Measurements from ENCODE around the gene TRAK1. TPM values are rescaled to one million over a fixed set of nuclear protein-coding genes. Genes with fewer than 3 reads are reported as not detected.

TRAK1 gene
- total RNA-seq, 1 donor from 2014 or later = 36.1 TPM

DNA sequence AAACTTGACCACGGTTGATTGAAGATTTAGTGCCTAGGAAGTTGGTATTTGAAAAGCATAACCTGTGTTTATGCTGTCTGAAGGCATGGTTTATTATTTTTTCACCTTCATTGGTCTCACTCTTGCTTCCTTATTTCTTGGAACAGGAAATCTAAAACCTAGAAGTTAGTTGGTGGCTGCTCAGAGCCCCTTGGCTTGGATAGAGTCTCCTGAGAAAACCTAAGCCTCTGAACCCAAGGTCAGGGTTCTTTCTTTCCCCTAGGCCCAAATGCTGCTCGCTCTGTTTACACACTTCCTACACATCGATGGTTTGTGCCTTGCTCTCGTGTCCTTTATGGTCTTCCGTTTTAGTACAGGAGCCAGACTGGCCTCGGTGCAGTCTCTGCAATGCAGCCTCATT, 82.2 kb downstream of the TRAK1 start:
- TF ChIP-seq, protein P1, sequence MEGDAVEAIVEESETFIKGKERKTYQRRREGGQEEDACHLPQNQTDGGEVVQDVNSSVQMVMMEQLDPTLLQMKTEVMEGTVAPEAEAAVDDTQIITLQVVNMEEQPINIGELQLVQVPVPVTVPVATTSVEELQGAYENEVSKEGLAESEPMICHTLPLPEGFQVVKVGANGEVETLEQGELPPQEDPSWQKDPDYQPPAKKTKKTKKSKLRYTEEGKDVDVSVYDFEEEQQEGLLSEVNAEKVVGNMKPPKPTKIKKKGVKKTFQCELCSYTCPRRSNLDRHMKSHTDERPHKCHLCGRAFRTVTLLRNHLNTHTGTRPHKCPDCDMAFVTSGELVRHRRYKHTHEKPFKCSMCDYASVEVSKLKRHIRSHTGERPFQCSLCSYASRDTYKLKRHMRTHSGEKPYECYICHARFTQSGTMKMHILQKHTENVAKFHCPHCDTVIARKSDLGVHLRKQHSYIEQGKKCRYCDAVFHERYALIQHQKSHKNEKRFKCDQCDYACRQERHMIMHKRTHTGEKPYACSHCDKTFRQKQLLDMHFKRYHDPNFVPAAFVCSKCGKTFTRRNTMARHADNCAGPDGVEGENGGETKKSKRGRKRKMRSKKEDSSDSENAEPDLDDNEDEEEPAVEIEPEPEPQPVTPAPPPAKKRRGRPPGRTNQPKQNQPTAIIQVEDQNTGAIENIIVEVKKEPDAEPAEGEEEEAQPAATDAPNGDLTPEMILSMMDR (IDR thresholded peaks at IDR 0.05; ENCODE audit: insufficient read depth, low read length, severe bottlenecking) = no peak
- no peak overlapping the region for H3K4me3 ChIP-seq (ENCODE audit: low read depth, low read length)
- FAIRE-seq (no peak), DNase-seq (ENCODE audit: low read depth) (no peak)
- no peaks in the 10 kb centered on the region for H3K27me3 ChIP-seq (ENCODE audit: control insufficient read depth, insufficient read depth, low read length)
- peaks cover 4% of the 10 kb centered on the region for H3K36me3 ChIP-seq (ENCODE audit: control insufficient read depth, insufficient read depth, low read length)

DNA sequence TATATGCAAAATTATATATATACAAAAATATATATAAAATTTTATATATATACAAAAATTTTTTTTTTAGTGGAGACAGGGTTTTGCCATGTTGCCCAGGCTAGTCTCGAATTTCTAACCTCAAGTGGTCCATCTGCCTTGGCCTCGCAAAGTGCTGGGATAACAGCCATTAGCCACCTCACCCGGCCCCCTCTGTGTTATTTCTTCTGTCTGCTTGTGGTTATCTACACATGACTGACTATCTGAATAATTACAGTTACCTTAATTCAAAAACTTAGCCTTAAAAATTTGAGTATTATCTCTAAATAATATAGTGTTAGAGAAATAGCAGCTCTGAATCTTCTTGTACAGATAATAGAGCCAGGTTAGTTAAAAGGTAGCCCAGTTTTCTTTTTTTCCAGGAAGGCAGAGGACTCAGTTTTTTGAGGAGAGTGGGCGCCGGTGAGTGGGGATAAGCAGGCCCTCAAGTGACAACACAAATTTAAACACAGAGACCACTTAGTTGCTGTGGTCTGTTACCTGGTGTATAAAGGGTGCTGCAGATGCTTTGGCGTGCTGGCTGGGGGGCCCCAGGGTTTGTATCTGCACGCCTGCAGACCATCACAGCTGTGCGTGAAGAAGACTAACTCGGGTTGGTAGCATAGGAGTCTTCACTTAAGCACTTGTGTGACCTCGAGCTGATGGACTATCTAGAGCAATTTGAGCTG, 83.7 kb downstream of the TRAK1 start:
- peaks cover 4% of the 10 kb centered on the region for H3K36me3 ChIP-seq (ENCODE audit: control insufficient read depth, insufficient read depth, low read length)
- DNase-seq (ENCODE audit: low read depth) (no peak), FAIRE-seq (no peak)
- H3K27me3 ChIP-seq (ENCODE audit: control insufficient read depth, insufficient read depth, low read length) = no peaks in the 10 kb centered on the region
- H3K4me3 ChIP-seq (ENCODE audit: low read depth, low read length) = no peak overlapping the region
- TF ChIP-seq, protein P1 (IDR thresholded peaks at IDR 0.05; ENCODE audit: insufficient read depth, low read length, severe bottlenecking) = no peak

DNA sequence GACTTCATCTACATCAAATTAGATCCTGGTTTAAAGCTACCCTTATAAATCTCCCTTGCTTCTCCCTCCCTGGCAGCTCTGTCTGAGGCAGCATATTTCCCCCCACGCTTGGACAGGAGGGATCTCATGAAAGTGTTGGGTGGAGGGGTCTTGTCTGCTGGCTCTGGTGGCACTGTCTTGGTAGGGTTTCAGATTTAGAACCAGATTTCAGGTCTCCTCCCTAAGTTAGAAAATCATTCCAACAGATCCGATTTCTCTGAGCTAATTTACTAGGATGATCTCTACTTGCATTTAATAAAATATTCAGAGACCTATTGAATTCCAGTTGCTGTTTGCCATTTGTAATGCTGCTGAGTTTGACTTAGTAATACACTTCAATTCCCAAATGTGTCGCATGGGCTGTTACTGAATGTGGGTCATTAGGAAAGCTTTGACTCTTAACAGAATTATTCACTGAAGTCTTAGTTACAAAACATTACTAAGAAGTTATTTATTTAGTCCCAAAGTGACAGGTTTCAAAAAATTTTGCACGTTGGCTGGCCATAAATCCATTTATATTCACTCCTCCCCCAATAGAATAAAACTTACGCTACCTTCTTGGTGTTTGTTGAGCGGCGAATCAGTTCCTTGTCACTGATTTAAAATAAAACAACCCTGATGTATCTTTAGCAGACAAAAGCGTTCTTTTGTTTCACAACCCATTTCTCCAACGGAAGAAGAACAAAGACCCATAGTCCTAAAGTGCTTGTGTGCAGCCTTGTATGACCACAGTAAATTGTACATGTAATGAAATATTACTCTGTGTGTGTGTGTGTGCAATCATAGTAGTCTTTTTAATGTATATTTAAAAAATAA, 84.5 kb downstream of the TRAK1 start:
- no peaks in the 10 kb centered on the region for H3K27me3 ChIP-seq (ENCODE audit: control insufficient read depth, insufficient read depth, low read length)

DNA sequence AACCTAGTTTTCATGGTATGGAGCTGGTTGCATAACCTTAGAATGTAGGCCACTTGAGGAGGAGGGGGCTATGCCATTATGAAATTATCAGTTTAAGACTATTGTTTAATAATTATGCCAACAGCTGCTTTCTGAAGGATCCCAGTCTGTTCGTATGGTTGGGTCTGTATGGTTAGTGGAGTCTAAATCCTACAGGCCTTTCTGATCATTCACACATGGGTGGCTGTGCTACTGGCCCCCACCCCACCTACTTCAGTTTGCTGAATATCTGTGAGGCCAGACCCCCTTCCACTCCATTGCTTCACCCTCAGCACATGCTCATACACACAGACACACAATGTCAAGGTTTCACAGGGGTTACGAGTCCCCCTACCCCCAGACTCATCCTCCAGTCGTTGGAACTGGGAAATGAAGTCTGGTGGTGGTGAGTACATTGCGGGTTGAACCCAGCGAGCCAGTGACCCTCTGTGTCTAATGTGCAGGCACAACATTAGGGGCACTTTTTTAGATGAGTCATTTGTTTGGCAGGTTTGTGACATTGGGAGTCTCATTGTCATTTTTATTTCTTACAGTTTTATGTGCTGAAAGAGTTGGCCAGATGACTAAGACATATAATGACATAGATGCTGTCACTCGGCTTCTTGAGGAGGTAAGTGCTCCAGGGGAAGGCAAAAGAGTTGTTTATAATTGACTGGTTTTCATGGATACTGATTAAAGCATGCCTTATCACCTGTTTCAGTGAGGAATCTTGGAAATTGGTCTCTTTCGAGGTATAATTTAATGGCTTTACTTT, 85.3 kb downstream of the TRAK1 start:
- H3K27me3 ChIP-seq (ENCODE audit: control insufficient read depth, insufficient read depth, low read length) = no peaks in the 10 kb centered on the region
- peaks cover 4% of the 10 kb centered on the region for H3K36me3 ChIP-seq (ENCODE audit: control insufficient read depth, insufficient read depth, low read length)
- H3K4me3 ChIP-seq (ENCODE audit: low read depth, low read length) = no peak overlapping the region
- TF ChIP-seq, protein P1 (IDR thresholded peaks at IDR 0.05; ENCODE audit: insufficient read depth, low read length, severe bottlenecking) = no peak
- DNase-seq (ENCODE audit: low read depth) = no peak
- FAIRE-seq = no peak

More for the DNA sequence above, 84.5 kb downstream of the TRAK1 start:
- FAIRE-seq (no peak), DNase-seq (ENCODE audit: low read depth) (no peak)
- TF ChIP-seq, protein P1 (IDR thresholded peaks at IDR 0.05; ENCODE audit: insufficient read depth, low read length, severe bottlenecking) = no peak
- no peak overlapping the region for H3K4me3 ChIP-seq (ENCODE audit: low read depth, low read length)
- peaks cover 4% of the 10 kb centered on the region for H3K36me3 ChIP-seq (ENCODE audit: control insufficient read depth, insufficient read depth, low read length)

DNA sequence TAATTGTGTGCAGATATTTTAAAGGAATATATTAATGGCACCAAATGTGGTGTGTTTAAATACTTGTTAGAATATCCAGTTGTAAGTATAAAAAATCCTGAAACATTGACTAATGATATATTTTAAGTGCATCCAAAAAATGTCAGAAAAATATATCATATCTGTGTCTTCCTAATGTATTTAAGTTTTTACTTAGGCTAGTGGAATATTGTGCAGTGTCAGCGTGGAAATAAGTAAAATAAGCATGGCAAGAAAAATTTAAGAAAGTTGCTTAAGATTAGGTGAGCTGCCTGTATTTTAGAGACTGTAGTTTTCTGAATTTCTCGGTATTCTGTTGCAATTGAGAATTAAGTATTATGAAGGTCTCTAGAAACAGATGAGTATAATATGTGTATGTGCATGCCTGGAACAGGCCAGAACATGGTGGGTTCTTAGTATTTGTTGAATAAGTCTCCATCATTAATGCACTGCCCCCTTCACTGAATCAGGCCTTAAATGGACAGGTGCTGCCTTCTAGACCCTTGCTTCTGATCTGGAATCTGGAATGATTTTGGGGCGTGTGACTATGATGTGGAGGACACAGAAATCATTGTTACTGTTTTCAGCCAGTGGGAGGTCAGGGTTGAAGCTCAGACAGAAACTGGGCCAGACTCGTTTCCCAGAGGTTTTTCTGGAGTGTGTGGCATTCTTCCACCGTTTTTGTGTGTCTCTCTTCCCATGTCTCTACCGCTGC, 86.1 kb downstream of the TRAK1 start:
- FAIRE-seq = no peak
- no peaks in the 10 kb centered on the region for H3K27me3 ChIP-seq (ENCODE audit: control insufficient read depth, insufficient read depth, low read length)
- DNase-seq (ENCODE audit: low read depth) = no peak
- no peak overlapping the region for H3K4me3 ChIP-seq (ENCODE audit: low read depth, low read length)
- TF ChIP-seq, protein P1 (IDR thresholded peaks at IDR 0.05; ENCODE audit: insufficient read depth, low read length, severe bottlenecking) = no peak
- H3K36me3 ChIP-seq (ENCODE audit: control insufficient read depth, insufficient read depth, low read length) = peaks cover 4% of the 10 kb centered on the region

Data from bronchial epithelial cell (primary cell).